ENCODE results near the gene OSGIN1. TPM values are rescaled to one million over a fixed set of nuclear protein-coding genes. Genes with fewer than 3 reads are reported as not detected.

Gene OSGIN1
- total RNA-seq, 1 experiment from 2014 or later = 1.7 TPM

- TF ChIP-seq E2F4 (CRISPR knock-in tag; IDR thresholded peaks at IDR 0.05; ENCODE audit: borderline replicate concordance, low read depth) (no peak), AFF4 (CRISPR knock-in tag; IDR thresholded peaks at IDR 0.05; ENCODE audit: borderline replicate concordance) (no peak), SMAD3 (CRISPR knock-in tag; IDR thresholded peaks at IDR 0.05; ENCODE audit: borderline replicate concordance) (no peak), ARID4B (CRISPR knock-in tag; IDR thresholded peaks at IDR 0.05; ENCODE audit: borderline replicate concordance) (no peak), E2F1 (CRISPR knock-in tag; IDR thresholded peaks at IDR 0.05) (no peak)
These were observed 20.0 kb downstream of the OSGIN1 start (continued) for GRCh38 chr16:83973077-83973476.

- Mint-ChIP-seq H3K4me1 (peaks cover 7% of the 10 kb centered on the region), H3K27ac (no peak overlapping the region), H3K4me3 (no peak overlapping the region), H3K36me3 (peaks cover 11% of the 10 kb centered on the region), H3K27me3 (ENCODE audit: low read depth) (peaks cover 16% of the 10 kb centered on the region), H3K9me3 (peaks cover 14% of the 10 kb centered on the region)
- ChIA-PET CTCF (no interaction called here), POLR2A (no interaction called here)
- DNase-seq (ENCODE audit: low spot score) (no peak), ATAC-seq (no peak)
- TF ChIP-seq E2F1 (CRISPR knock-in tag; IDR thresholded peaks at IDR 0.05) = no peak
- TF ChIP-seq MAX (CRISPR knock-in tag; IDR thresholded peaks at IDR 0.05) = no peak
- TF ChIP-seq ZNF532 (CRISPR knock-in tag; IDR thresholded peaks at IDR 0.05; ENCODE audit: borderline replicate concordance) = no peak
- TF ChIP-seq PREB (CRISPR knock-in tag; IDR thresholded peaks at IDR 0.05; ENCODE audit: borderline replicate concordance) = no peak
- no peak for TF ChIP-seq FOXP1 (CRISPR knock-in tag; IDR thresholded peaks at IDR 0.05; ENCODE audit: borderline replicate concordance)
- TF ChIP-seq GTF2I (CRISPR knock-in tag; conservative IDR thresholded peaks at IDR 0.05) = no peak
- TF ChIP-seq HMGXB4 (CRISPR knock-in tag; IDR thresholded peaks at IDR 0.05) = no peak
These were observed 20.7 kb downstream of the OSGIN1 start for GRCh38 chr16:83973581-83974385.

Measured in WTC11 (cell line).